SK-N-SH (cell line): ENCODE measurements around the gene C9orf57. TPM values are rescaled to one million over a fixed set of nuclear protein-coding genes. Genes with fewer than 3 reads are reported as not detected.

Experiments
- CTCF ChIA-PET: fragments of 300-600, 350-600 bp; formaldehyde crosslinking; extraction: SDS; loops from one replicate; lab custom pipeline; 2021; lab: Yijun Ruan, JAX
- POLR2A ChIA-PET: fragments of 350-600 bp; sonication (Branson Sonifier 250); formaldehyde crosslinking; extraction: SDS; loops from one replicate; lab custom pipeline; 2020; ENCODE audit warnings: antibody characterized with exemption, inconsistent platforms; lab: Yijun Ruan, JAX
- DNase-seq: peaks from one replicate; pipeline ENCODE4 v3.0.0; 2012
- H2AFZ ChIP-seq: fragments of 200-600 bp; sonication (generic); 2 replicates; pipeline ENCODE4 v1.8.1; 2016; ENCODE audit warnings: antibody characterized with exemption, mild to moderate bottlenecking, low read depth
- H3F3A ChIP-seq: fragments of 200-600 bp; sonication (generic); replicated peaks from 2 replicates; pipeline ENCODE3; 2016; ENCODE audit warnings: antibody characterized with exemption, mild to moderate bottlenecking; ENCODE audit not compliant: insufficient read depth
- H3K27ac ChIP-seq, 2 experiments: fragments of 200-500 bp in 1 of 2; fragments of 200-600 bp in 1 of 2; sonication (Bioruptor generic) in 1 of 2; sonication (generic), shearing (Covaris generic) in 1 of 2; 2 replicates each; pipeline versions ENCODE4 v1.5.1 to v1.6.1; 2014 to 2016; ENCODE audit warnings: low read depth in 2 of 2, inconsistent platforms in 1 of 2, low read length in 1 of 2, mild to moderate bottlenecking in 1 of 2, mixed read lengths in 1 of 2
- H3K27me3 ChIP-seq: fragments of 200-600 bp; sonication (generic), shearing (Covaris generic); 2 replicates; pipeline ENCODE4 v1.6.1; 2016; ENCODE audit warnings: mixed run types; ENCODE audit not compliant: insufficient read depth
- H3K36me3 ChIP-seq, 2 experiments: fragments of 200-500 bp in 1 of 2; fragments of 200-600 bp in 1 of 2; sonication (Bioruptor generic) in 1 of 2; sonication (generic) in 1 of 2; replicated peaks in 1 of 2; 2 replicates each; pipeline versions ENCODE3 to v1.5.1; 2014 to 2016; ENCODE audit warnings: low read length in 1 of 2, mild to moderate bottlenecking in 1 of 2; ENCODE audit not compliant: insufficient read depth in 2 of 2, control insufficient read depth in 1 of 2
- H3K4me1 ChIP-seq, 2 experiments: fragments of 200-500 bp in 1 of 2; fragments of 200-600 bp in 1 of 2; sonication (Bioruptor generic) in 1 of 2; sonication (generic), shearing (Covaris generic) in 1 of 2; 2 replicates each; pipeline versions ENCODE4 v1.5.1 to v1.6.1; 2014 to 2016; ENCODE audit warnings: low read depth in 1 of 2, low read length in 1 of 2, mixed run types in 1 of 2; ENCODE audit not compliant: insufficient read depth in 2 of 2, control insufficient read depth in 1 of 2
- H3K4me2 ChIP-seq: fragments of 200-600 bp; sonication (generic), shearing (Covaris generic); 2 replicates; pipeline ENCODE4 v1.6.1; 2017; ENCODE audit warnings: mixed run types
- H3K4me3 ChIP-seq, 2 experiments: fragments of 200-500 bp in 1 of 2; fragments of 200-600 bp in 1 of 2; sonication (Bioruptor generic) in 1 of 2; sonication (generic), shearing (Covaris generic) in 1 of 2; 2 replicates each; pipeline versions ENCODE4 v1.5.1 to v1.8.1; 2014 to 2016; ENCODE audit warnings: low read depth in 2 of 2, inconsistent platforms in 1 of 2, low read length in 1 of 2, mild to moderate bottlenecking in 1 of 2, mixed read lengths in 1 of 2, moderate library complexity in 1 of 2
- H3K79me2 ChIP-seq: fragments of 200-600 bp; sonication (generic); 2 replicates; pipeline ENCODE4 v1.8.1; 2017; ENCODE audit warnings: mild to moderate bottlenecking; ENCODE audit not compliant: insufficient read depth
- H3K9ac ChIP-seq: fragments of 200-600 bp; sonication (generic); 2 replicates; pipeline ENCODE4 v1.6.1; 2017; ENCODE audit warnings: mixed run types
- H3K9me2 ChIP-seq: fragments of 200-600 bp; sonication (generic); 2 replicates; pipeline ENCODE4 v1.6.1; 2017; ENCODE audit warnings: mixed run types
- H3K9me3 ChIP-seq: fragments of 200-600 bp; sonication (generic); 2 replicates; pipeline ENCODE4 v1.6.1; 2017; ENCODE audit warnings: mixed run types, mild to moderate bottlenecking, moderate library complexity
- H4K20me1 ChIP-seq: fragments of 200-600 bp; sonication (generic); 2 replicates; pipeline ENCODE4 v1.6.1; 2017; ENCODE audit warnings: mild to moderate bottlenecking, mixed run types; ENCODE audit not compliant: insufficient read depth
- ELF1 ChIP-seq: IDR thresholded peaks from 2 replicates; pipeline ENCODE4 v1.4.0; 2012
- EP300 ChIP-seq, 2 experiments: IDR thresholded peaks; 2 replicates each; pipeline versions ENCODE4 v1.4.0 to v1.6.1; 2012; ENCODE audit warnings: borderline replicate concordance in 1 of 2, low read depth in 1 of 2, low read length in 1 of 2
- EZH2phosphoT487 ChIP-seq: fragments of 200-600 bp; sonication (generic); IDR thresholded peaks from 2 replicates; pipeline ENCODE4 v1.6.1; 2017; ENCODE audit warnings: low read depth, mixed run types, mild to moderate bottlenecking, antibody characterized with exemption, moderate library complexity, borderline replicate concordance
- FOSL2 ChIP-seq: IDR thresholded peaks from 2 replicates; pipeline ENCODE4 v1.4.0; 2012; ENCODE audit warnings: low read depth, mild to moderate bottlenecking, moderate library complexity, borderline replicate concordance
- FOXM1 ChIP-seq: IDR thresholded peaks from 2 replicates; pipeline ENCODE4 v1.4.0; 2012; ENCODE audit warnings: low read depth, mild to moderate bottlenecking
- MEF2A ChIP-seq: IDR thresholded peaks from 2 replicates; pipeline ENCODE4 v1.4.0; 2012; ENCODE audit warnings: low read depth, borderline replicate concordance
- NFIC ChIP-seq: IDR thresholded peaks from 2 replicates; pipeline ENCODE4 v1.4.0; 2012; ENCODE audit warnings: borderline replicate concordance
- RCOR1 ChIP-seq: fragments of 150-350 bp; IDR thresholded peaks from 2 replicates; pipeline ENCODE4 v1.6.1; 2017; ENCODE audit warnings: antibody characterized with exemption, low read length
- RXRA ChIP-seq: IDR thresholded peaks from 2 replicates; pipeline ENCODE4 v1.4.0; 2012; ENCODE audit warnings: low read depth, mild to moderate bottlenecking, borderline replicate concordance
- SIN3A ChIP-seq: IDR thresholded peaks from 2 replicates; pipeline ENCODE4 v1.6.1; 2012; ENCODE audit warnings: low read depth, mild to moderate bottlenecking, low read length, moderate library complexity, borderline replicate concordance
- TEAD4 ChIP-seq: IDR thresholded peaks from 2 replicates; pipeline ENCODE4 v1.4.0; 2012; ENCODE audit warnings: mild to moderate bottlenecking, borderline replicate concordance; ENCODE audit not compliant: insufficient read depth
- WGBS: methylation state at CpG from one replicate; pipeline ENCODE4 v1.1.6; 2017; ENCODE audit warnings: low lambda C conversion rate; 5-methylcytosine and 5-hydroxymethylcytosine counted together
- polyA plus RNA-seq, 3 experiments: library from polyadenylated mRNA; depleted of rRNA; stranded (reverse); fragments of >200 nt; gene quantifications; 2 replicates each; pipeline ENCODE4 v1.2.3, GENCODE V29; 2012
- TF ChIP-seq, protein P1 (sequence below): IDR thresholded peaks from 2 replicates; pipeline ENCODE4 v1.6.1; 2012; ENCODE audit warnings: mild to moderate bottlenecking, low read depth, low read length, moderate library complexity
- TF ChIP-seq, protein P2 (sequence below): IDR thresholded peaks from 2 replicates; pipeline ENCODE4 v1.4.0; 2012; ENCODE audit warnings: low read depth
- TF ChIP-seq, protein P3 (sequence below): fragments of 200-600 bp; sonication (generic); IDR thresholded peaks from 2 replicates; pipeline ENCODE4 v1.6.1; 2017; ENCODE audit warnings: antibody characterized with exemption, mild to moderate bottlenecking, moderate library complexity
- TF ChIP-seq, protein P4 (sequence below): IDR thresholded peaks from 2 replicates; pipeline ENCODE4; 2012

The C9orf57 gene
- polyA plus RNA-seq, 1 of the 3 experiments (the other 2 are of a cell fraction): not detected

DNA sequence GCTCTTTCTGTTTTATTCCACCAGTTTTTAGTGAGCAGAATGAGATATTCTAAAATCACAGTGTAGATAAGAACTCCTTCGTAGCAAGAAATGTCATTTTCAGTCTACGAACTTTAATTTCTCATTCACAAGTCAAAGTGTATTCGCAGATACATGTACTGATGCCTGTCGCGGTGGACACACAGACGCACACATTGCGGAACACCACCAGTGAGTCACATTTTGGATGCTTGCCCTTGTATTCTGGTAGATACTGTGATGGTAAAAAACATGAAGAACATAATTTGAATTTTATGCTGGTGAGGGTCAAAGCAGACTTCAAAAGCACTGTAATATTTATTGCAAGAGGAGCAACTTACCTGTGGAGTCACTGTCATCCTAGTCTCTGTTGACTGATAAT, 4.7 kb upstream of the C9orf57 start:
- H3K79me2 ChIP-seq: no peaks in the 10 kb centered on the region
- POLR2A ChIA-PET: no interaction called here
- no peak for DNase-seq

DNA sequence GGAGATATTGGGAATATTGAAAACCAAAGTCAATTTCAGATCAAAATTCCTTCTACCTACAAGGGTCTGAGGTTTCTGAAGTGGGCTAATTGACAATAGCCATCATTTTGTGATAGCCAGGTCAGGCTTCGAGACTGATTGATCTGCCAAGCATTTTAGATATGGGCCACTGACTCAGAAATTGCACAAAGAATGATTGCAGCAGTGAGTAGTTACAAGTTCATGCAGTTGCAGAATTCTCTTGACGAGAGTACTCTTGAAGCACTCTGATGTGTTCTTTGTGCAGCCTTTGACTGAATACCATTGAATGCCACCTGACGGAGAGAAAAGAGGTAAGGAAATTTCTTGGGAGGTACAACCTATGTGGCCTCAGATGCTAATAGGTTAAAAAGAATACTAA, 8.3 kb downstream of the C9orf57 start:
- Histone ChIP-seq H3K9me3 (no peaks in the 10 kb centered on the region), H3K4me1 (peaks cover 0 to 12% of the 10 kb centered on the region in 2 experiments; a peak in 1 of 4 replicates), H2AFZ (no peak overlapping the region), H3K9me2 (no peaks in the 10 kb centered on the region), H3F3A (no peaks in the 10 kb centered on the region), H3K9ac (no peak overlapping the region), H3K79me2 (no peaks in the 10 kb centered on the region), H3K4me2 (no peak overlapping the region), H4K20me1 (no peaks in the 10 kb centered on the region), H3K4me3 (no peak overlapping the region), H3K27me3 (no peaks in the 10 kb centered on the region; the same call in 1 of the 2 replicates), H3K36me3 (no peaks in the 10 kb centered on the region), H3K27ac (no peak overlapping the region)
- 31% methylated on average over 3 of the region's 3 CpGs for WGBS
- no peak for TF ChIP-seq RXRA
- ChIA-PET CTCF (no interaction called here), POLR2A (no interaction called here)
- no peak for DNase-seq

More for the DNA sequence above, 4.7 kb upstream of the C9orf57 start:
- peaks cover 15% of the 10 kb centered on the region; the same call in 1 of the 2 replicates for H3K27me3 ChIP-seq
- CTCF ChIA-PET: interaction anchor here (3.5 kb wide), 1 partner anchor 40 kb away, joined by 12 read pairs; no protein-coding TSS in a partner anchor
- no peak overlapping the region for H2AFZ ChIP-seq
- H3K36me3 ChIP-seq: no peaks in the 10 kb centered on the region
- no peak for TF ChIP-seq SIN3A
- TF ChIP-seq, protein P1, sequence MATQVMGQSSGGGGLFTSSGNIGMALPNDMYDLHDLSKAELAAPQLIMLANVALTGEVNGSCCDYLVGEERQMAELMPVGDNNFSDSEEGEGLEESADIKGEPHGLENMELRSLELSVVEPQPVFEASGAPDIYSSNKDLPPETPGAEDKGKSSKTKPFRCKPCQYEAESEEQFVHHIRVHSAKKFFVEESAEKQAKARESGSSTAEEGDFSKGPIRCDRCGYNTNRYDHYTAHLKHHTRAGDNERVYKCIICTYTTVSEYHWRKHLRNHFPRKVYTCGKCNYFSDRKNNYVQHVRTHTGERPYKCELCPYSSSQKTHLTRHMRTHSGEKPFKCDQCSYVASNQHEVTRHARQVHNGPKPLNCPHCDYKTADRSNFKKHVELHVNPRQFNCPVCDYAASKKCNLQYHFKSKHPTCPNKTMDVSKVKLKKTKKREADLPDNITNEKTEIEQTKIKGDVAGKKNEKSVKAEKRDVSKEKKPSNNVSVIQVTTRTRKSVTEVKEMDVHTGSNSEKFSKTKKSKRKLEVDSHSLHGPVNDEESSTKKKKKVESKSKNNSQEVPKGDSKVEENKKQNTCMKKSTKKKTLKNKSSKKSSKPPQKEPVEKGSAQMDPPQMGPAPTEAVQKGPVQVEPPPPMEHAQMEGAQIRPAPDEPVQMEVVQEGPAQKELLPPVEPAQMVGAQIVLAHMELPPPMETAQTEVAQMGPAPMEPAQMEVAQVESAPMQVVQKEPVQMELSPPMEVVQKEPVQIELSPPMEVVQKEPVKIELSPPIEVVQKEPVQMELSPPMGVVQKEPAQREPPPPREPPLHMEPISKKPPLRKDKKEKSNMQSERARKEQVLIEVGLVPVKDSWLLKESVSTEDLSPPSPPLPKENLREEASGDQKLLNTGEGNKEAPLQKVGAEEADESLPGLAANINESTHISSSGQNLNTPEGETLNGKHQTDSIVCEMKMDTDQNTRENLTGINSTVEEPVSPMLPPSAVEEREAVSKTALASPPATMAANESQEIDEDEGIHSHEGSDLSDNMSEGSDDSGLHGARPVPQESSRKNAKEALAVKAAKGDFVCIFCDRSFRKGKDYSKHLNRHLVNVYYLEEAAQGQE: no peak
- no peaks in the 10 kb centered on the region for H3K4me1 ChIP-seq
- no peaks in the 10 kb centered on the region for H3F3A ChIP-seq
- no peak overlapping the region for H3K4me3 ChIP-seq
- H3K9me3 ChIP-seq: no peaks in the 10 kb centered on the region
- H3K27ac ChIP-seq: no peak overlapping the region
- no peak overlapping the region for H3K4me2 ChIP-seq
- no peaks in the 10 kb centered on the region for H3K9me2 ChIP-seq
- 11% methylated on average over 7 of the region's 7 CpGs for WGBS
- no peaks in the 10 kb centered on the region for H4K20me1 ChIP-seq
- H3K9ac ChIP-seq: no peak overlapping the region

DNA sequence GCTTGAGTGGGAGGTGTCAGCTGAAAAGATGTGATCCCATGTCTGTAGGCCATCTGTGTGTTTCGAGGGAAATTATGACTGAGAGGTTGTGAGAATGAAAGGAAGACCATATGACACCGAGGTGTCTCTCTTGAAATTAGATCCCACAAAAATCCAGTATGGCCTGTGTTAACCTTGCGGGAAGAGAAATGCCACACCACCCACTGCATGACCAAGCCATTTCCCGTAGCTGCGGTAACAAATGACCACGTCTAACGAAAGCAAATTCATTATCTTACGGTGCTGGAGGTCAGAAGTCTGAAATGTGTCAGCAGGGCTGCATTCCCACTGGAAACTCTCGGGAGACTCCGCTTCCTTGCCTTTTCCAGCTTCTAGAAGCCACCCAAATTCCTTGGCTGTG, 11.6 kb downstream of the C9orf57 start:
- H3F3A ChIP-seq: no peaks in the 10 kb centered on the region
- no peak overlapping the region for H3K9ac ChIP-seq
- ChIA-PET POLR2A (no interaction called here), CTCF (interaction anchor here (1.4 to 4.9 kb wide), 4 partner anchors 10 to 242 kb away, joined by 3 to 30 read pairs (median 14); no protein-coding TSS in a partner anchor)
- no peaks in the 10 kb centered on the region for H3K9me3 ChIP-seq
- DNase-seq: no peak
- H4K20me1 ChIP-seq: no peaks in the 10 kb centered on the region
- no peak overlapping the region for H3K27ac ChIP-seq
- H3K36me3 ChIP-seq: no peaks in the 10 kb centered on the region
- no peaks in the 10 kb centered on the region for H3K9me2 ChIP-seq
- no peaks in the 10 kb centered on the region; the same call in 1 of the 2 replicates for H3K27me3 ChIP-seq
- no peak overlapping the region for H2AFZ ChIP-seq
- no peaks in the 10 kb centered on the region for H3K79me2 ChIP-seq
- peaks cover 0 to 12% of the 10 kb centered on the region in 2 experiments; a peak in 1 of 4 replicates for H3K4me1 ChIP-seq
- H3K4me3 ChIP-seq: no peak overlapping the region
- WGBS: 28% methylated on average over 10 of the region's 10 CpGs
- H3K4me2 ChIP-seq: no peak overlapping the region
- TF ChIP-seq, protein P2, sequence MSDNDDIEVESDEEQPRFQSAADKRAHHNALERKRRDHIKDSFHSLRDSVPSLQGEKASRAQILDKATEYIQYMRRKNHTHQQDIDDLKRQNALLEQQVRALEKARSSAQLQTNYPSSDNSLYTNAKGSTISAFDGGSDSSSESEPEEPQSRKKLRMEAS: no peak
- TF ChIP-seq, protein P3, sequence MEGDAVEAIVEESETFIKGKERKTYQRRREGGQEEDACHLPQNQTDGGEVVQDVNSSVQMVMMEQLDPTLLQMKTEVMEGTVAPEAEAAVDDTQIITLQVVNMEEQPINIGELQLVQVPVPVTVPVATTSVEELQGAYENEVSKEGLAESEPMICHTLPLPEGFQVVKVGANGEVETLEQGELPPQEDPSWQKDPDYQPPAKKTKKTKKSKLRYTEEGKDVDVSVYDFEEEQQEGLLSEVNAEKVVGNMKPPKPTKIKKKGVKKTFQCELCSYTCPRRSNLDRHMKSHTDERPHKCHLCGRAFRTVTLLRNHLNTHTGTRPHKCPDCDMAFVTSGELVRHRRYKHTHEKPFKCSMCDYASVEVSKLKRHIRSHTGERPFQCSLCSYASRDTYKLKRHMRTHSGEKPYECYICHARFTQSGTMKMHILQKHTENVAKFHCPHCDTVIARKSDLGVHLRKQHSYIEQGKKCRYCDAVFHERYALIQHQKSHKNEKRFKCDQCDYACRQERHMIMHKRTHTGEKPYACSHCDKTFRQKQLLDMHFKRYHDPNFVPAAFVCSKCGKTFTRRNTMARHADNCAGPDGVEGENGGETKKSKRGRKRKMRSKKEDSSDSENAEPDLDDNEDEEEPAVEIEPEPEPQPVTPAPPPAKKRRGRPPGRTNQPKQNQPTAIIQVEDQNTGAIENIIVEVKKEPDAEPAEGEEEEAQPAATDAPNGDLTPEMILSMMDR: no peak
- TF ChIP-seq RCOR1 (no peak), FOSL2 (no peak), FOXM1 (no peak), ELF1 (no peak), EZH2phosphoT487 (no peak), EP300 (IDR thresholded peaks at IDR 0.05; ENCODE audit: borderline replicate concordance in 1 of 2, low read depth in 1 of 2, low read length in 1 of 2) (no peak), NFIC (no peak), RXRA (no peak), MEF2A (no peak), TEAD4 (no peak)
- TF ChIP-seq, protein P4, sequence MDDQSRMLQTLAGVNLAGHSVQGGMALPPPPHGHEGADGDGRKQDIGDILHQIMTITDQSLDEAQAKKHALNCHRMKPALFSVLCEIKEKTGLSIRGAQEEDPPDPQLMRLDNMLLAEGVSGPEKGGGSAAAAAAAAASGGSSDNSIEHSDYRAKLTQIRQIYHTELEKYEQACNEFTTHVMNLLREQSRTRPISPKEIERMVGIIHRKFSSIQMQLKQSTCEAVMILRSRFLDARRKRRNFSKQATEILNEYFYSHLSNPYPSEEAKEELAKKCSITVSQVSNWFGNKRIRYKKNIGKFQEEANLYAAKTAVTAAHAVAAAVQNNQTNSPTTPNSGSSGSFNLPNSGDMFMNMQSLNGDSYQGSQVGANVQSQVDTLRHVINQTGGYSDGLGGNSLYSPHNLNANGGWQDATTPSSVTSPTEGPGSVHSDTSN: no peak
